ENCODE measurements around the gene PTBP3. TPM values are rescaled to one million over a fixed set of nuclear protein-coding genes. Genes with fewer than 3 reads are reported as not detected.
A peak's percentile ranks its signal among the peaks of the same experiment; 100 is the strongest.

PTBP3 gene
- total RNA-seq, 1 donor from 2014 or later, result 12.7 TPM

GRCh38 chr9:112179816-112180215 lies 153.6 kb downstream of the PTBP3 start:
- TF ChIP-seq CTCF (IDR thresholded peaks at IDR 0.05; ENCODE audit: borderline replicate concordance), result no peak
- no peaks in the 10 kb centered on the region for H3K36me3 ChIP-seq
- peak overlapping the region; percentile 56 for H3K27ac ChIP-seq (replicated peaks)
- no peaks in the 10 kb centered on the region for H3K27me3 ChIP-seq (ENCODE audit: low read depth)
- intact Hi-C loops (cut with micrococcal nuclease), result no loop called here
- DNase-seq, result no peak
- no peak overlapping the region for H3K4me3 ChIP-seq
- H3K9me3 ChIP-seq (replicated peaks), result no peaks in the 10 kb centered on the region
- H3K4me1 ChIP-seq, result peaks cover 15% of the 10 kb centered on the region

GRCh38 chr9:112176524-112176923 lies 156.9 kb downstream of the PTBP3 start:
- no peak for TF ChIP-seq CTCF (IDR thresholded peaks at IDR 0.05; ENCODE audit: borderline replicate concordance)
- no peaks in the 10 kb centered on the region for H3K9me3 ChIP-seq (replicated peaks)
- no peaks in the 10 kb centered on the region for H3K27me3 ChIP-seq (ENCODE audit: low read depth)
- H3K4me3 ChIP-seq, result no peak overlapping the region
- intact Hi-C loops (cut with micrococcal nuclease), result no loop called here
- H3K27ac ChIP-seq (replicated peaks), result no peak overlapping the region
- DNase-seq, result no peak
- H3K4me1 ChIP-seq, result peaks cover 25% of the 10 kb centered on the region
- no peaks in the 10 kb centered on the region for H3K36me3 ChIP-seq

- Histone ChIP-seq H3K27me3 (ENCODE audit: low read depth) (no peaks in the 10 kb centered on the region), H3K9me3 (replicated peaks) (no peaks in the 10 kb centered on the region), H3K27ac (replicated peaks) (peak overlapping the region; percentile 84), H3K4me3 (peak overlapping the region; percentile 72), H3K4me1 (peaks cover 20% of the 10 kb centered on the region), H3K36me3 (no peaks in the 10 kb centered on the region)
- TF ChIP-seq CTCF (IDR thresholded peaks at IDR 0.05; ENCODE audit: borderline replicate concordance), result no peak
- intact Hi-C loops (cut with micrococcal nuclease), result no loop called here
- DNase-seq, result no peak
Observed at GRCh38 chr9:112175796-112176315, 157.6 kb downstream of the PTBP3 start.

GRCh38 chr9:112174965-112175795 lies 158.2 kb downstream of the PTBP3 start, which contains the start of gene SUSD1:
Gene SUSD1 (minus strand): TSS chr9:112175297. CDS start chr9:112175235, 62 bp downstream.
- Histone ChIP-seq H3K27me3 (ENCODE audit: low read depth) (no peaks in the 10 kb centered on the region), H3K4me3 (peak within 1 kb of the TSS; percentile 72), H3K4me1 (peaks cover 16% of the 10 kb centered on the region), H3K27ac (replicated peaks) (peak within 1 kb of the TSS; percentile 84), H3K36me3 (no peaks in the 10 kb centered on the region), H3K9me3 (replicated peaks) (no peaks in the 10 kb centered on the region)
- intact Hi-C loops (cut with micrococcal nuclease), result no loop called here
- no peak for TF ChIP-seq CTCF (IDR thresholded peaks at IDR 0.05; ENCODE audit: borderline replicate concordance)
- peak; percentile 58 for DNase-seq

- peak overlapping the region; percentile 72 for H3K4me3 ChIP-seq
- intact Hi-C loops (cut with micrococcal nuclease), result no loop called here
- H3K27me3 ChIP-seq (ENCODE audit: low read depth), result no peaks in the 10 kb centered on the region
- DNase-seq, result peak; percentile 74
- H3K36me3 ChIP-seq, result no peaks in the 10 kb centered on the region
- no peak for TF ChIP-seq CTCF (IDR thresholded peaks at IDR 0.05; ENCODE audit: borderline replicate concordance)
- peak overlapping the region; percentile 84 for H3K27ac ChIP-seq (replicated peaks)
- no peaks in the 10 kb centered on the region for H3K9me3 ChIP-seq (replicated peaks)
- H3K4me1 ChIP-seq, result peaks cover 16% of the 10 kb centered on the region
Observed at GRCh38 chr9:112174222-112174964, 159.0 kb downstream of the PTBP3 start.

All from left ventricle myocardium inferior (tissue), 1 donor.